MG63 (cell line): Measurements from ENCODE around the gene PLEKHH1. TPM values are rescaled to one million over a fixed set of nuclear protein-coding genes. Genes with fewer than 3 reads are reported as not detected.

Experiments
- DNase-seq: peaks from one replicate; pipeline ENCODE4 v3.0.0-alpha.2; 2020
- H3K27me3 ChIP-seq: fragments of 250-450 bp; sonication (Bioruptor Pico); 2 replicates; pipeline ENCODE4 v1.5.1; 2020; ENCODE audit warnings: mild to moderate bottlenecking, moderate library complexity
- H3K36me3 ChIP-seq: fragments of 250-450 bp; sonication (Bioruptor Pico); 2 replicates; pipeline ENCODE4 v1.5.1; 2020; ENCODE audit warnings: mild to moderate bottlenecking, moderate library complexity
- H3K4me3 ChIP-seq: fragments of 250-450 bp; sonication (Bioruptor Pico); 2 replicates; pipeline ENCODE4 v1.5.1; 2020; ENCODE audit warnings: mild to moderate bottlenecking, moderate library complexity
- H3K9me3 ChIP-seq: fragments of 250-450 bp; sonication (Bioruptor Pico); 2 replicates; pipeline ENCODE4 v1.5.1; 2020; ENCODE audit warnings: mild to moderate bottlenecking, moderate library complexity
- total RNA-seq: library from RNA; depleted of rRNA; stranded (reverse); fragments of >200 nt; shearing (Covaris generic); gene quantifications from 2 replicates; pipeline ENCODE4 v1.2.3, GENCODE V29; 2014; ENCODE audit warnings: low replicate concordance

The PLEKHH1 gene
- total RNA-seq, 1 experiment from 2014 or later = 0.07 TPM

- Histone ChIP-seq H3K36me3 (no peaks in the 10 kb centered on the region), H3K9me3 (no peaks in the 10 kb centered on the region), H3K4me3 (no peak overlapping the region), H3K27me3 (no peaks in the 10 kb centered on the region)
- no peak for DNase-seq
Measured at GRCh38 chr14:67501670-67502069, 31.4 kb upstream of the PLEKHH1 start.

GRCh38 chr14:67502867-67503266, 30.2 kb upstream of the PLEKHH1 start:
- H3K36me3 ChIP-seq = no peaks in the 10 kb centered on the region
- no peak for DNase-seq
- no peaks in the 10 kb centered on the region for H3K9me3 ChIP-seq
- no peaks in the 10 kb centered on the region for H3K27me3 ChIP-seq
- no peak overlapping the region for H3K4me3 ChIP-seq

- Histone ChIP-seq H3K4me3 (no peak overlapping the region), H3K27me3 (no peaks in the 10 kb centered on the region), H3K9me3 (no peaks in the 10 kb centered on the region), H3K36me3 (no peaks in the 10 kb centered on the region)
- no peak for DNase-seq
Measured at GRCh38 chr14:67503331-67503730, 29.8 kb upstream of the PLEKHH1 start.

GRCh38 chr14:67505254-67505653, 27.8 kb upstream of the PLEKHH1 start:
- H3K4me3 ChIP-seq = no peak overlapping the region
- H3K9me3 ChIP-seq = no peaks in the 10 kb centered on the region
- H3K27me3 ChIP-seq = no peaks in the 10 kb centered on the region
- no peak for DNase-seq
- H3K36me3 ChIP-seq = no peaks in the 10 kb centered on the region

GRCh38 chr14:67508956-67509355, 24.1 kb upstream of the PLEKHH1 start:
- Histone ChIP-seq H3K27me3 (no peaks in the 10 kb centered on the region), H3K36me3 (no peaks in the 10 kb centered on the region), H3K9me3 (no peaks in the 10 kb centered on the region), H3K4me3 (no peak overlapping the region)
- DNase-seq = no peak

- DNase-seq = peak; percentile 21
- Histone ChIP-seq H3K36me3 (no peaks in the 10 kb centered on the region), H3K27me3 (no peaks in the 10 kb centered on the region), H3K4me3 (no peak overlapping the region), H3K9me3 (no peaks in the 10 kb centered on the region)
Measured at GRCh38 chr14:67510121-67510520, 23.0 kb upstream of the PLEKHH1 start.

GRCh38 chr14:67510836-67511235, 22.3 kb upstream of the PLEKHH1 start:
- H3K9me3 ChIP-seq = no peaks in the 10 kb centered on the region
- peak; percentile 27 for DNase-seq
- no peaks in the 10 kb centered on the region for H3K36me3 ChIP-seq
- no peak overlapping the region for H3K4me3 ChIP-seq
- no peaks in the 10 kb centered on the region for H3K27me3 ChIP-seq

- H3K27me3 ChIP-seq = no peaks in the 10 kb centered on the region
- no peaks in the 10 kb centered on the region for H3K9me3 ChIP-seq
- DNase-seq = no peak
- H3K4me3 ChIP-seq = no peak overlapping the region
- no peaks in the 10 kb centered on the region for H3K36me3 ChIP-seq
Measured at GRCh38 chr14:67512463-67513310, 20.4 kb upstream of the PLEKHH1 start.

GRCh38 chr14:67513631-67514108, 19.4 kb upstream of the PLEKHH1 start:
- Histone ChIP-seq H3K27me3 (no peaks in the 10 kb centered on the region), H3K36me3 (no peaks in the 10 kb centered on the region), H3K9me3 (no peaks in the 10 kb centered on the region), H3K4me3 (no peak overlapping the region)
- no peak for DNase-seq

- DNase-seq = peak; percentile 18
- Histone ChIP-seq H3K27me3 (no peaks in the 10 kb centered on the region), H3K4me3 (peak overlapping the region; percentile 63; the same call in 1 of the 2 replicates), H3K9me3 (no peaks in the 10 kb centered on the region), H3K36me3 (no peaks in the 10 kb centered on the region)
Measured at GRCh38 chr14:67514203-67514607, 18.9 kb upstream of the PLEKHH1 start.

- H3K4me3 ChIP-seq = peak overlapping the region; percentile 63
- DNase-seq = peak; percentile 33
- H3K36me3 ChIP-seq = no peaks in the 10 kb centered on the region
- H3K9me3 ChIP-seq = no peaks in the 10 kb centered on the region
- no peaks in the 10 kb centered on the region for H3K27me3 ChIP-seq
Measured at GRCh38 chr14:67514650-67515385, 18.3 kb upstream of the PLEKHH1 start.

GRCh38 chr14:67515386-67516079, 17.6 kb upstream of the PLEKHH1 start:
- no peaks in the 10 kb centered on the region for H3K27me3 ChIP-seq
- peak; percentile 23 for DNase-seq

GRCh38 chr14:67516676-67517075, 16.4 kb upstream of the PLEKHH1 start:
- Histone ChIP-seq H3K9me3 (no peaks in the 10 kb centered on the region), H3K4me3 (no peak overlapping the region), H3K36me3 (no peaks in the 10 kb centered on the region), H3K27me3 (no peaks in the 10 kb centered on the region)
- DNase-seq = no peak

More at GRCh38 chr14:67515386-67516079, 17.6 kb upstream of the PLEKHH1 start:
- Histone ChIP-seq H3K4me3 (peak overlapping the region; percentile 63; the same call in 1 of the 2 replicates), H3K9me3 (no peaks in the 10 kb centered on the region), H3K36me3 (no peaks in the 10 kb centered on the region)

- no peak for DNase-seq
- H3K36me3 ChIP-seq = no peaks in the 10 kb centered on the region
- H3K27me3 ChIP-seq = no peaks in the 10 kb centered on the region
- H3K9me3 ChIP-seq = no peaks in the 10 kb centered on the region
- no peak overlapping the region for H3K4me3 ChIP-seq
Measured at GRCh38 chr14:67517083-67517482, 16.0 kb upstream of the PLEKHH1 start.

- no peaks in the 10 kb centered on the region for H3K9me3 ChIP-seq
- H3K36me3 ChIP-seq = no peaks in the 10 kb centered on the region
- no peak for DNase-seq
- no peaks in the 10 kb centered on the region for H3K27me3 ChIP-seq
- H3K4me3 ChIP-seq = no peak overlapping the region
Measured at GRCh38 chr14:67519406-67519805, 13.7 kb upstream of the PLEKHH1 start.

- Histone ChIP-seq H3K36me3 (no peaks in the 10 kb centered on the region), H3K4me3 (no peak overlapping the region), H3K9me3 (no peaks in the 10 kb centered on the region), H3K27me3 (no peaks in the 10 kb centered on the region)
- no peak for DNase-seq
Measured at GRCh38 chr14:67520482-67520881, 12.6 kb upstream of the PLEKHH1 start.

- Histone ChIP-seq H3K9me3 (no peaks in the 10 kb centered on the region), H3K27me3 (no peaks in the 10 kb centered on the region), H3K36me3 (no peaks in the 10 kb centered on the region), H3K4me3 (no peak overlapping the region)
- no peak for DNase-seq
Measured at GRCh38 chr14:67522270-67522669, 10.8 kb upstream of the PLEKHH1 start.
